Measurements from ENCODE around the gene ENOX1.
"Not testable (repeated sequence)": the region's sequence is repeated elsewhere in the genome, so short reads cannot be mapped to it uniquely, and the experiment has no call there.

Gene ENOX1

DNA sequence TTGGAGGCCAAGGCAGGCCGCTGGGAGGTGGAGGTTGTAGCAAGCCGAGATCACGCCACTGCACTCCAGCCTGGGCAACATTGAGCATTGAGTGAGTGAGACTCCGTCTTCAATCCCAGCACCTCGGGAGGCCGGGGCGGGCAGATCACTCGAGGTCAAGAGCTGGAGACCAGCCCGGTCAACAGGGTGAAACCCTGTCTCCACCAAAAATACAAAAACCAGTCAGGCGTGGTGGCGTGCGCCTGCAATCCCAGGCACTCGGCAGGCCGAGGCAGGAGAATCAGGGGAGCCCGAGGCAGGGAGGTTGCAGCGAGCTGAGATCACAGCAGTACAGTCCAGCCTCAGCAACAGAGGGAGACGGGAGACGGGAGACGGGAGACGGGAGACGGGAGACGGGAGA lies 369.9 kb downstream of the ENOX1 start:
- DNase-seq = not testable (repeated sequence)

DNA sequence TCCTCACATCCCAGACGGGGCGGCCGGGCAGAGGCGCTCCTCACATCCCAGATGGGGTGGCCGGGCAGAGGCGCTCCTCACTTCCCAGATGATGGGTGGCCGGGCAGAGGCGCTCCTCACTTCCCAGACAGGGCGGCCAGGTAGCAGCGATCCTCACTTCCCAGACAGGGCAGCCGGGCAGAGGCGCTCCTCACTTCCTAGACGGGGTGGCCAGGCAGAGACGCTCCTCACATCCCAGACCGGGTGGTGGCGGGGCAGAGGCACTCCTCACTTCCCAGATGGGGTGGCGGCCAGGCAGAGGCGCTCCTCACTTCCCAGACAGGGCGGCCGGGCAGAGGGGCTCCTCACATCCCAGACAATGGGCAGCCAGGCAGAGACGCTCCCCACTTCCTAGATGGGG lies 370.4 kb downstream of the ENOX1 start:
- DNase-seq = not testable (repeated sequence)

DNA sequence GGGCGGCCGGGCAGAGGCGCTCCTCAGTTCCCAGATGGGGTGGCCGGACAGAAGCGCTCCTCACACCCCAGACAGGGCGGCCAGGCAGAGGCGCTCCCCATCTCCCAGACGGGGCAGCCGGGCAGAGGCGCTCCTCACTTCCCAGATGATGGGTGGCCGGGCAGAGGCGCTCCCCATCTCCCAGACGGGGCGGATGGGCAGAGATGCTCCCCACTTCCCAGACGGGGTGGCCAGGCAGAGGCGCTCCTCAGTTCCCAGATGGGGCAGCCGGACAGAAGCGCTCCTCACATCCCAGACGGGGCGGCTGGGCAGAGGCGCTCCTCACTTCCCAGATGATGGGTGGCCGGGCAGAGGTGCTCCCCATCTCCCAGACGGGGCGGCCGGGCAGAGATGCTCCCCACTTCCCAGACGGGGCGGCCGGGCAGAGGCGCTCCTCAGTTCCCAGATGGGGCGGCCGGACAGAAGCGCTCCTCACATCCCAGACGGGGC lies 370.8 kb downstream of the ENOX1 start:
- DNase-seq = not testable (repeated sequence)

DNA sequence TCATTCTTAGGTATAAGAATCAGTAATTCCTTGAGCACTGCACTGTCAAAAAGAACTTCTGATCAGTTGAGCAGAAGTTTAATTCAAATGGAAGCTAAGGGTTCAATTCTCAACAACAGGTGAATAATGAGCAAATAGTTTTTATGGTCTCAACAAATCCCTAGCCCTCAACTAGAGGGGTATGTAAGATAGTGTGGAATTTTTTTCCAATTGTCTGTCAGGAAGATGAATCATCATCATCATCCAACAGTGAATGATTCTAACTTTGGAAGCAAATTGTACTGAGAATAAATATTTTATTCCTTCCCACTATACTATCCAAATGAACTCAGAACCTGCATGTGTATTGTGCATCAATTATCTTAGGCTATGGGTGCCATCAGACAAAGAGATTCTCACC lies 372.7 kb downstream of the ENOX1 start:
- DNase-seq = no peak

DNA sequence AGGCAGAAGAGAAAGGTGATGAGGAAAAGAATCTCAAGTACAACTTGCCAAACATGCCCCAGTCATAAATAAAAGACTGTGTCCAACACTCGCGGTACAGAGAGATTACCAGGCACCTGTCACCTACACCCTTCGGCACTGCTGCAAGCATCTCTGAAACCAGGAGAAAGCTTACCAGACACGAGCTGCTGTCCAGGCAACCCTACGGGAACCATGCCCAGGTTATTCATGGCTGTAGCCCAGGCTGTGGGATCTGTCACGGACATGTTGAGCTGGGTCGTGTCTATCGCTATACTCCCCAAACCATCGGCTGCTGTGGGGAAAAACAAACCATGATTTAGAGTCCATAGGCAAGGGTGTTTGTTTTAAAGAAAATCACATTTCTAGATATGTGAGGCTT lies 375.0 kb downstream of the ENOX1 start:
- DNase-seq = no peak

DNA sequence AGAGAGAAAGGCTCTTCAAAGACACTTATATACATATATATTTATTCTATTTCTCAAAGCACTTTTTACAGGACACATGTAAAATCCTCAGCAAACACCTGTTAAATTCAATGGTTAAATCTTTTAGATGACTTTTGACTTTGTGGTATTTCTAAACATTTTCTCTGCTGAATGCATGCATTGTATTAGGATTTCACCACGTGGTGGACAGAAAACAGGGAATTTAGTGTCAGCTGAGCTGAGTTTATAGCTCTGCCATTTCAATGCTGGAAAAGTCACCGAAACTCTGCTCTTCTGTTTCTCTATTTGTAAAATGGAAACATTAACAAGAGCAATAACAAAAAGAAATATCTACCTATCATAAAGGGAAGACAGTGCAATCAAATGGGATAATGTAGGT lies 375.6 kb downstream of the ENOX1 start:
- DNase-seq = no peak

DNA sequence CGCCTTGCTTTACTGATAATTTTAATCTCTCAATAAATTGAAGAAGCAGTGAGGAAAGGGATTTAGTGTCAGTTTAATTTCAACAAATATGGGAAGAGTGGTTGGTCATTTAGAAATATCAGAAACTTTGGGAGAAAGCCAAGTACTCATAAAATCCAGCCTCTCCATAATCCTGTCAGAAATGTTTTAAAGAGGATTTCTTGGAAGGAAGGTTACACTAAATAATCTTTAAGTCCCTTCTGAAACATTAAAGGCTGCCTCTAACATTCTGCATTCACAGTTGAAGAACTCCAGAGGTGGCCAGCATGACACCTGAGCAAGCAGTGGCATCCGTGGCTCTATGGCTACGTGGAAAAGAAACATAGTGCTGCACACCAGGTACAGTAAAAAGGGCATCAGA lies 378.5 kb downstream of the ENOX1 start:
- DNase-seq = no peak

DNA sequence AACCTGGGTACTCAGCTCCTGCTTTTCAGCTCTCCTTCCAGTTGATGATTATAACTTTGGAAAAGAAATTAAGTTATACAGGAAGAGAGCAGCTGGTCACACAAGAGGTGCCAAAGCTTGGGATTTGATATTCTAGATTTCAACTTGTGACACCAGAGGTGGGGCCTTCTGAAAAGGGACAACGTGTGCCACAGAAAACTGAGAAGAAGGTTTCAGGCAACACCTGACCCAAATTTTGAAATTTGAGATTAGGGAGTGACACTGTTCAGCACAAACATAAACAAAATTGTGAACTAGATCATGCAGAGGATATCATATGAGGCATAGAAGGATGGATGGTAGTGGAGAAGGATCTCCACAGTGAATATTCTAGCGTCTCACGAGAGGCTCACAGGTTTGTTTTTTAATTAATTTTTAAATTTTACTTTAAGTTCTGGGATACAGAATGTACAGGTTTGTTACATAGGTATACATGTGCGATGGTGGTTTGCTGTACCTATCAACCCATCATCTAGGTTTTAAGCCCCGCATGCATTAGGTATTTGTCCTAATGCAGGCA lies 379.7 kb downstream of the ENOX1 start:
- DNase-seq = no peak

DNA sequence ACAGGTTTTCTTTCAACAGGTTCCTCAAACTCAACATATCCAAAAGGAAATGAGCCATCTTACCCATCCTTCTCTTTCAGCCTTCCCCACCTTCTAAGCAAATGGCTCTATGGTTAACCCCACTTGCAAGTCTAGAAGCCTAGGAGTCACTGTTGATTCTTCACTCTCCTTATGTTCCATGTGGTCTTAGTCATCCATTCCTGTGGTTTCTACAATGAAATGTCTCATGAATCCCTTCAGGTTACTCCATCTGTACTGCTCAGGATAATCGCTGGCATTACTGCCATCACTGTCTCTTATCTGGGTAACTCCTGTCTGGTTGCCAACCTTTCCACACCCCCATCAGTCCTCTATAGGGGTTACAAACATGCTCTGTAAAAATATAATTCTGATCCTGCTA lies 381.3 kb downstream of the ENOX1 start:
- no peak for DNase-seq

DNA sequence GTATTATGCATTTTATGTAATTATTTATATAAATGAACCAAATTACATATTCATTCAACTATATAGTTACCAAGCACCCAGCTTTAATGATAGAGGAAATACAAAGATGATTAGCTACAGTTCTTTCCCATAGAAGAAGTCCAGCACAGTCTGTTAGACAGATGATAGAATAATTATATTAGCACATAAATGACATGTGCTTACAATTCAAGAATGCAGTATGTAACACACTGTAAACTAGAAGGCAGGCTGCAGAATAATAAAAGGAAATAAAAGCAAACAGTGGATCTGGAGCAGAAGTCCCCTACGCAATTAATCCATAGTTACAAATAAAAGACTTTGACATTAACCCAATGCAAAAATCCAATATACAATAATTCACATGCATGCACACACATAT lies 384.4 kb downstream of the ENOX1 start:
- no peak for DNase-seq

DNA sequence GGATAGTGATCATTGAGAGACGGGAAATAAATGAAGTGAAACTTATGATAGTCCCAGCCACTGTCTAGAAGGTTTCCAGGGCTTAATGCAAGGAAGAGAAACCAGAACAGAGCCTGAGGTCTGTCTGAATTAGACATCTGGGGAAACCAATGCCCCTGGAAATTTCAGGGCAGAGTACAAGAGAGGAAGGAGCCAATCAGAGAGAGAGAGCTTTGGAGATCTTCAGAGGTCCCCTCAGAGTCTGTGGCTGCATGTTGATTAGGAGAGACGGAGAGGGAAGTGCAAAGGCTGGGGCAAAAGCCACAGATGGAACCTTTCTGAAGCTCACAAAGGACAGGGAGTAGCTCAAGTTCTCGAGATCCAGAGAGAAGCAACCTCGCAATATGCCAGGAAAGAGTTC lies 385.4 kb downstream of the ENOX1 start:
- no peak for DNase-seq

DNA sequence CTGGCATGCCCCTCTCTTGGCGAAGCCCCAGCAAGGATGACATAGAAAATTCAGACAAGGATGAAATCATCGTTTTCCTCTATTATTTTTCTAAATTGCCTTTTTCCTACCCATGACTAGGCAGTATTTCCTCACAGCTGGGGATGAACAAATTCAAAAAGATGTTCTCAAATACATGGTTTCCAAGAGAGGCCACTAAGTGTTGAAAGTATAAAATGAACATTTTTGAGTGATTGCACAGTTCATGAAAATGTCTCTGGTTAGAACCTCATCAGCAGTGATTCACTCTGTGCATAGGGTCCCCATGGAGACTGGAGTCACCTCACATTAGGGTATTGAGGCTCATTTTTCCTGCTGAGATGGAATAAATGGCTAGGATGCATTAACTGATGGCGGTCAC lies 389.7 kb downstream of the ENOX1 start:
- DNase-seq = no peak

DNA sequence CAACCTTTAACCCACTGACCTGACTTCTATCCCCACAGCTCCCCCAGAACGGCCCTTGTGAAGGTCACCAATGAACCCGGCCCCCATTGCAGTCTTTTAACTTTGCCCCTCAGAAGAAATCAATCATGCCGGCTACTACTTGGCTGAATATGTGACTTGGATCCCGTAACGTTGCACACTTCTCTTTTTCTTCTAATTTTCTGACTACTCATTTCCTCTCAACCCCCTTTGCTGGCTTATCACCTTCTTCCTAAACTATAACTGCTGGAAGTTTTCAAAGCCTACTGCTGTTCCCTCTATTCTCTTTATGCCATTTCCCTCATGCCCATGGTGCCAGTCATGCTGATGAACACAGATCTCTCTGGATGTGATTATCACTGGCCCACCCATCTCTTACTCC lies 395.7 kb downstream of the ENOX1 start:
- no peak for DNase-seq

DNA sequence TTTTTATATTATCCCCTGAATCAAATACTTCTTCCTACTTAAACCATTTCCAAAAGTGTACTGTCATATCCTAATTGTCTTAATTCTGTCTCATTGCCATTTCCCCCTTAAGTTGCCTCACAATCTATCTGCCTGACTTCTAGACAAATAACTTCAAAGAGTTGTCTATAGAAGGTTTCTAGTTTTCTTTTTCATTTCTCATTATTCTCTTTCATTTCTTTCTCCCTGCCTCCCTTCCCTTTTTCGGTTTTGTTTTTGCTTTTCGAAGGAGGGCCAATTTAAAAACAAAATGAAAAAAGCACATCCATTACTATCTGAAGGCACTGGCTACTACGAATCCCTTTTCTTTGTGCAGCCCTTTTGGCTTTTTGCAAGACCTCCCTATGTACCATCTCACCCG lies 396.2 kb downstream of the ENOX1 start:
- DNase-seq = no peak

DNA sequence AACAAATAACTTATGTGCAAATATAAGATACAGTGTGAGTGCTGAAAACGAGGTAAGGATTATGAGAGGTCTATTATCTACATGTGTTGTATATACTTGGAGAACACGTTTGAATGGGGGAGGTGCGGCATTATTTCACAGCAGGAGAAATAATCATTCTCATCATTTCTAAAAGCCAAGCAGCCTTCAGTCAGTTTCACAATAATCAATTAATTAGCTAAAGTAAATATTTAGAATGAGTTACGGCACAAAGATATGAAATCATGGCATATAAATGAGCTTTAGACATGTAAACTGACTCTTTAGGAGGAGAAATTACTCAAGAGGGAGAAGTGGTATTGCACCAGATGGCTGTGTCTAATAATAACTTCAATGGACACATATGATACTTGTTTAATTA lies 396.8 kb downstream of the ENOX1 start:
- no peak for DNase-seq

DNA sequence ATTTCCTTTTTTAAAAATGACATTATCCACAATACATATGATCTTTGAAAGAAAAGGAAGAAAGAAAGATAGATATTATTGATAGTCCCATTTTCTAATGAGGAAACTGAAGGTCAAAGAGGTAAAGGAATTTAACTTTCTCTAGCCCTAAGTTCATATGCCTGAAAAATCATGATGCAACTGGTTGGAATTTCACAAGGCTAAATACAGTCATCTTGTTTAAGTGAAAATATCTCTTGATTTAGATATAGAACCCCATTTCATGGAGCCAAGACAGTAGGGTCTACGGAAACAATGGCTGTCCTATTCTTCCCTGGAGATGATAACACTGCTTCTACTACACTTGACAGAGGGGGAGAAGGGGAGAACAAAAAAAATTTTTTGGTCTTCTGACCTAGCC lies 397.2 kb downstream of the ENOX1 start:
- no peak for DNase-seq

DNA sequence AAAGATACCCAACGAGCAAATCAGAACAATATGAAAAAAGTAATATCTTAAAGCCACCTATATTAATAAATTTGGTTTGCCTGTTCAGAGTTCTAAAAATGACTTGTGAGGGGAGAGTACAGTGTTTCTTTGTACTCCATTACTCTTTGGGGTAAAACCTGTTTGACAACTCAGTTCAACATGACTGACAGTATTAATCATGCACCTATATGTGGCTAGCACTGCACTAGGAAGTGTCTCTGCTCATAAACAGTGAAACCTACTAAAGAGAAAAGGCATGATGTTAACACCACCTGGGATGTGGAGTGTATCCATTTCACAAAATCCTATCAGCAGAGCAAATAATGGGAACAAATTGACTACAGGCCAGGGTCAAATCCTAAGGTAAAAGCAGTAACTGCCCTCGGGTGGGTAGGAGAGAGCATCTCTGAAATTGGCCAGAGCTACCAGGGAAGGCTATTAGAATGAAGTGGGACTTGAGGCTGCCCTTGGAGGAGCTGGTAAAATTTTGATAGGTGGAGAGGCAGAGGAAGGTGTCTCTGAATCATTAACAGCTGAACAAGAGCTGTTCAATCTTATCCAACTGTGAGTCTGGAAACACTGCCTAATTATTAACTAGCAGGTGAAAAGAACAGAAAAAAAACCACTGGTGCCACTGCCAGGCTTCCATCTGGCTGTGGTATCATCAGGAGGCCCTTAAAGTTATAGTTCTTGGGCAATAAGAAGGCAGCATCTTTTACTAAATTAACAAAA lies 398.3 kb downstream of the ENOX1 start:
- DNase-seq = no peak

DNA sequence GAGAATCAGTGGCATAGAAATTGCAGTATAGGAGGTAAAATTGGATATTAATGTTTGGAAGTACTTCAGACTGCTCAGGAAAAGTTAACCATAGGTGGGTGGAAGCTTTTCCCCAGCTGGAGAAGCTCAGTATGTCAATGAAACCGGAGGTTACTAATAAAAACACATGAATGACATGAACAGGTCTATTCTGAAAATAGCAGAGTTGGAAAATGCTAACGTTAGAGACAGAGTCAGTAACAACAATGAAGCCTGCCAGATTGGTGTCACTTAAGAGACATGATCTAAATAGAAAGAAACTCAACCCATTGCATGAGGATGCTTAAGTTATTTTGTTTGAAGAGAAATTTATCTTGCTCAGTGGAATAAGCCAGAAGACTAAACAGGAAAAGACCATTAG lies 398.9 kb downstream of the ENOX1 start:
- DNase-seq = no peak

DNA sequence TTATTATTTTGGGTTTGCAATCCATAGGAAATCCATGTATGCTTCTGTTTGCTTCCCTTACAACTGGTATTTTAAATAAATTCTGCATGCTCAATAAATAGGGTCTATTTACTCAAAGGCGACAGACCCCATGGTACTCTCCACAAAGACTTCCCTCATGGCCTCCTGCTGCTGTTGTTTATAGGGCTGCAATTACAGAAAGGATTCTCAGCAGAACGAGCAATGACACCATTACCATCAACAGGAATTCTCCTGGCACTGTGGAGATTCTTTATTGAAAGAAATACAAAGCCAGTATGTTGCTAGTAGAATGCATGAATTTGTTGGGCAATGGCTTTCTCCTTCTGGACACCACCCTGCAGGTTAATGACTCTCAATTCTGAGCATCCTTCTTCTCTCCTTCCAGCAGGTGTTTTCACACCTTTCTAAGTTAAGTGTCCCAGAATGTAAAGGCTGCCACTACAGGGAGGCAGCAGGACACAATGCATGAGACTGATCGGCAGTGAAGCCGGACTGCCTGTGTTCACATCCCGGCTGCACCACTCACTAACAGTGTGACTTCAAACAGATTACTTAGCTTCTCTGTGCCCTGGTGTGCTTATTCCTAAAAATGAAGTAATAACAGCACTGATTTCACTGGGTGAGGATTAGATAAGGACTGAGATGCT lies 403.1 kb downstream of the ENOX1 start:
- no peak for DNase-seq

DNA sequence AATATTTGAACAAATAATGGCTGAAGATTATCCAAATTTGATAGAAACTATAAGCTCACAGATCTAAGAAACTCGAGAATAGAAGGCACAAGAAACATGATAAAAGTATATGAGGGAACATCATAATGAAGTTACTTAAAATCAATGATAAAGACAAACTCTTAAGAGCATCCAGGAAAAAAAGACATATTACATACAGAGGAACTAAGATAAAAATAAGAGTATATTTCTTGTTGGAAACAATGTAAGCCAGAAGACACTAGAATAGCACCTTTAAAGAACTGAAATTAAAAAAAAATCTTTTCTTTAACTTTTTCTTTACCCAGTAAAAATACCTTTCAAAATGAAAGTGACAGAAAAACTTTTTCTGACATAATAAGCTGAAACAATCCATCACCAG lies 407.0 kb downstream of the ENOX1 start:
- no peak for DNase-seq

DNA sequence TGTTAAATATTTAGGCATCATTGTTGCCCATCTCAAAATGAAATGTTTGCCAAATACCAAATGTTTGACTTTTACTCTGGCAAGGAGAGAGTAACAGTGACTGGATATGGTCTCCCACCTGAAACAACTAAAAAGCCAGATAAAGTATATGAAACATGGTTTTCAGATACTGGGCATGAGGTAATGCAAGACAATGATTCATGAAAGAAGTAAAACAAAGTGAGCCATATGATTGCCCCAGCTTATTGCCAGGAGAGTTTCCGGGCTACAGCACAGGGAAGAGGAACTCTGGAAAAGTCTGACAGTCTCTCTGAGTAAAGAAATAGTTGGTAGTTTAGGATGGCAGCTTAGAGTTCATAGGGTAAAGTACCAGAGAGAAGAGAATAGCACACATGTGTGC lies 408.8 kb downstream of the ENOX1 start:
- DNase-seq = no peak

DNA sequence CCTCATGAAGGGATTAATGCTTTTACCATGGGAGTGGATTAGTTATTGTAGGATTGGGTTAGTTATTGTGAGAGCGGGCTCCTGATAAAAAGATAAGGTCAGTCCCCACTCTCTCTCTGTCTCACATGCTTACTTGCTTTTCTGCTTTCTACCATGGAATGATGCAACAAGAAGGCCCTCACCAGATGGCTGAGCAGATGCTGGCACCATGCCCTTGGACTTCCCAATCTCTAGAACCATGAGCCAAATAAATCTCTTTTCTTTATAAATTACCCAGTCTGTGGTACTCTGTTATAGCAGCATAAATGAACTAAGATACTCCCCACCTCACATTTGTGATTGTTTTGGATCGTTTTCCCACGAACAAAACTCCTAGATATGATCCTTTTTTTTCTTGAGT lies 409.6 kb downstream of the ENOX1 start:
- DNase-seq = no peak

DNA sequence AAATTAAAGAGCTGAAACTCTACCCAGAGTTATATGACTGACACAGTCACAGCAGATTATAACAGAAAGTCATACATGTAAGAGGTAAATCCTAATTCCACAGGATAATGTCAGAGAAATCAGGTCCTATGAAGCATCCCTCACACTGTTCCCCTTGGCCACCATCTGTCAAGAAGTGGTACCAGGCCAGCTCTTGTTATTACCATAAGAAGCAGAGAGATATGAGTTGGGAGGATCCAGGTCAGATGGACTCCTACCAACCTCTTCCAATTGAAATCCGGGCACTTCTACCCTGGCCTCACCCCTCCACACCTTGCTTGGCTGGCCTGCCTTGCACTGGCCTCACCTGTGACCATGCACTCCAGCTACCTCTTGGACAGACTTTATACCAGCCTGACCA lies 410.2 kb downstream of the ENOX1 start:
- no peak for DNase-seq

DNA sequence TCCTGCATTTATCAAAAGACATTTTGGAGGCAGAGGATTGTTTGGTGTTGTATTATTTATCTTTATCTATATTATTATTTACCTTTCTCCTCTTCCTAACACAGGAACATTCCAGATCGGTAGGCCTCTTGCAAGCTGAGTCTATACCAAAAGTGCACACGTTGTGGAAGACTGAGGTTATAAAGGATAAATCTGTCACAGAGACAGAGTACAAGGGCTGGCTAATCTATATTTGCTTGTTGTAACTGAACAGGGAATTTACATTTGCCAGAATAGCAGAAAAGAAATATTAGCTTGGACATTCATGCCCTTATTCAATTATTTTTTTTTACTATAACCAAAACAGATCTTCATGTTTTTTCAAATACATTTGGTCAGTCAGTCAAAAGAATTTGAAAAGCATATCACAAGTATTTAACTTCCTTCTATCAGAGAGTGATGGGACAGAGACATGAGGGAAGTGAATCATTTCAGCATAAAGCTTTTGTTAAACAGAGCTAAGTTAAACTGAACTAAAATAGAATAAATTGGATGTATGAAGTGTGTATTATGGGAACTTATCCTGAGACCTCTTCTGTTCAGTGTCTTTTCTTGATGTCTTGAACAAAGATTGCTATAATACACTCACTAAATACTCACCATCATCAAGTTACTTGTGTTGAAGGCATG lies 410.8 kb downstream of the ENOX1 start:
- no peak for DNase-seq

Measured in effector CD8-positive, alpha-beta T cell (primary cell).